DOHH2 (cell line): ENCODE results near the gene APOO.

Experiments used
- H3F3A ChIP-seq: fragments of 200-600 bp; sonication (generic), shearing (Covaris generic); 2 replicates; pipeline ENCODE4 v1.6.0; 2016; ENCODE audit warnings: antibody characterized with exemption, mild to moderate bottlenecking; ENCODE audit not compliant: control insufficient read depth, insufficient read depth
- H3K27ac ChIP-seq: fragments of 200-600 bp; sonication (generic); 2 replicates; pipeline ENCODE4 v1.5.1; 2014; ENCODE audit warnings: low read depth, mild to moderate bottlenecking, low read length, moderate library complexity
- H3K27me3 ChIP-seq: fragments of 200-600 bp; sonication (generic); 2 replicates; pipeline ENCODE4 v1.6.1; 2014; ENCODE audit warnings: mild to moderate bottlenecking, low read length, mixed read lengths; ENCODE audit not compliant: control insufficient read depth
- H3K36me3 ChIP-seq: fragments of 200-600 bp; sonication (generic); 2 replicates; pipeline ENCODE4 v1.6.1; 2014; ENCODE audit warnings: mild to moderate bottlenecking, low read length, moderate library complexity, mixed read lengths; ENCODE audit not compliant: control insufficient read depth
- H3K4me1 ChIP-seq: fragments of 200-600 bp; sonication (generic); 2 replicates; pipeline ENCODE4 v1.6.1; 2014; ENCODE audit warnings: mild to moderate bottlenecking, low read length, mixed read lengths; ENCODE audit not compliant: control insufficient read depth
- H3K4me2 ChIP-seq: fragments of 200-600 bp; sonication (generic); 2 replicates; pipeline ENCODE4 v1.6.0; 2014; ENCODE audit warnings: mild to moderate bottlenecking, low read length, moderate library complexity
- H3K4me3 ChIP-seq: fragments of 200-600 bp; sonication (generic); 2 replicates; pipeline ENCODE4 v1.5.1; 2014; ENCODE audit warnings: mild to moderate bottlenecking, low read length, mixed read lengths
- H3K79me2 ChIP-seq: fragments of 200-600 bp; sonication (generic); 2 replicates; pipeline ENCODE4 v1.6.1; 2014; ENCODE audit warnings: mild to moderate bottlenecking, low read length, mixed read lengths; ENCODE audit not compliant: control insufficient read depth
- H3K9me2 ChIP-seq: fragments of 200-600 bp; sonication (generic); replicated peaks from 2 replicates; pipeline ENCODE4 v1.6.1; 2014; ENCODE audit warnings: mild to moderate bottlenecking, low read length, mixed read lengths; ENCODE audit not compliant: control insufficient read depth
- H3K9me3 ChIP-seq: fragments of 200-600 bp; sonication (generic); 2 replicates; pipeline ENCODE4 v1.6.1; 2014; ENCODE audit warnings: antibody characterized with exemption, low read length, mixed read lengths; ENCODE audit not compliant: control insufficient read depth, insufficient read depth
- H4K20me1 ChIP-seq: fragments of 200-600 bp; sonication (generic); 2 replicates; pipeline ENCODE4 v1.6.0; 2014; ENCODE audit warnings: low read depth, mild to moderate bottlenecking, antibody characterized with exemption, low read length, moderate library complexity; ENCODE audit not compliant: control insufficient read depth, insufficient read depth
- EZH2phosphoT487 ChIP-seq: fragments of 200-600 bp; sonication (generic); IDR thresholded peaks from 2 replicates; pipeline ENCODE4 v1.6.1; 2017; ENCODE audit warnings: borderline replicate concordance, mild to moderate bottlenecking, antibody characterized with exemption, low read length, moderate library complexity, mixed read lengths
- TF ChIP-seq, protein P1 (sequence below): fragments of 200-600 bp; sonication (generic); IDR thresholded peaks from one replicate; pipeline ENCODE4 v1.5.1; 2014; ENCODE audit warnings: antibody characterized with exemption, mild to moderate bottlenecking, low read depth, low read length; ENCODE audit not compliant: poor library complexity, severe bottlenecking

APOO gene

DNA sequence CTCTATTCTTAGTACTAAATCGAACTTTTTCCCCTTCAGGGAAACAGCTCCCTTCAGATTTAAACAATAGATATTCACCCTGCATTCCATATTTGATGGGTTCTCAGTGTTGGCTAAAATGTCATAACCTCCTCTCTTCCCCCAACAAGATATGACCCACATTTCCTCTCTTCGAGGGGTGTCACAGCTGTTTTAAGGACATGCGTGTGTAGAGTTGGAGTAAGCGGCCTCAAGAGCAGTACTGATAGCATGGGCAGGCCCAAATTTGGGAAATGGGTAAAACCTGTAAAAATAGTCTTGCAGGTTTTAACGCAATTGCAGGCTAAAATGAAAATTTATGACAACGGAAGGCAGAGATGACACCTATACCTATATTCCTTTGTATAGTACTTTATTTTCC lies 96.1 kb downstream of the APOO start:
- H3K9me2 ChIP-seq, result no peaks in the 10 kb centered on the region
- no peak for TF ChIP-seq EZH2phosphoT487
- TF ChIP-seq, protein P1, sequence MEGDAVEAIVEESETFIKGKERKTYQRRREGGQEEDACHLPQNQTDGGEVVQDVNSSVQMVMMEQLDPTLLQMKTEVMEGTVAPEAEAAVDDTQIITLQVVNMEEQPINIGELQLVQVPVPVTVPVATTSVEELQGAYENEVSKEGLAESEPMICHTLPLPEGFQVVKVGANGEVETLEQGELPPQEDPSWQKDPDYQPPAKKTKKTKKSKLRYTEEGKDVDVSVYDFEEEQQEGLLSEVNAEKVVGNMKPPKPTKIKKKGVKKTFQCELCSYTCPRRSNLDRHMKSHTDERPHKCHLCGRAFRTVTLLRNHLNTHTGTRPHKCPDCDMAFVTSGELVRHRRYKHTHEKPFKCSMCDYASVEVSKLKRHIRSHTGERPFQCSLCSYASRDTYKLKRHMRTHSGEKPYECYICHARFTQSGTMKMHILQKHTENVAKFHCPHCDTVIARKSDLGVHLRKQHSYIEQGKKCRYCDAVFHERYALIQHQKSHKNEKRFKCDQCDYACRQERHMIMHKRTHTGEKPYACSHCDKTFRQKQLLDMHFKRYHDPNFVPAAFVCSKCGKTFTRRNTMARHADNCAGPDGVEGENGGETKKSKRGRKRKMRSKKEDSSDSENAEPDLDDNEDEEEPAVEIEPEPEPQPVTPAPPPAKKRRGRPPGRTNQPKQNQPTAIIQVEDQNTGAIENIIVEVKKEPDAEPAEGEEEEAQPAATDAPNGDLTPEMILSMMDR, result no peak
- no peaks in the 10 kb centered on the region for H3K9me3 ChIP-seq
- no peaks in the 10 kb centered on the region for H3K27me3 ChIP-seq
- H3F3A ChIP-seq, result no peaks in the 10 kb centered on the region; the same call in 1 of the 2 replicates
- H3K4me3 ChIP-seq, result peak overlapping the region; percentile 45
- H3K27ac ChIP-seq, result no peak overlapping the region
- H3K4me1 ChIP-seq, result peaks cover 29% of the 10 kb centered on the region
- no peaks in the 10 kb centered on the region for H4K20me1 ChIP-seq
- no peaks in the 10 kb centered on the region for H3K36me3 ChIP-seq
- no peaks in the 10 kb centered on the region for H3K79me2 ChIP-seq
- peak overlapping the region; percentile 67 for H3K4me2 ChIP-seq

DNA sequence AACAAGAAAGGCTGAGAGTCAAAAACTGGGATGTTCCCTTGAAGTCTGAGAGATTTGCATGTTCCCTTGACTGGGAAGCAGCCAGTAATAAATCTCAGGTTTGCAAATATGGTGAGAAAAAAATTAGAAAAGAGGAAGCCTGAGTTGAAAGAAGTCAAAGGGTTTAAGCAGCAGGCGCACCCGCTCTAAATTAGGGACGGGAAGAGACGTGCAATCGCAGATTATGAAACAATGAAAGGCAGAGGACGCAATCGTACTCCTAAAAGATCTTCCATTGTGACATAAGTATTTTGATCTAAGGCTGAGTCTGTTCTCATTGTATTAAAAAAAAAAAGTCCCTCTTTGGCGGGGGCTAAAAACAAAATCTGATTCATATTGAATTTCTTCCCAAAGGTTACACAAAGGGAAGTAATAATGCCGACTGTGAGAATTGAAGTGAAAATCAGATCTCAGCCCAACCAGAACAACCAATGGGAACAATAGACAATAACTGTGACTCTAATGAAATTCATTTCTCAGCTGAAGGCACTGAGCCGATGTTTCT lies 96.6 kb downstream of the APOO start:
- Histone ChIP-seq H3K27me3 (no peaks in the 10 kb centered on the region), H3K4me3 (peak overlapping the region; percentile 45), H3K4me2 (peak overlapping the region; percentile 67)

DNA sequence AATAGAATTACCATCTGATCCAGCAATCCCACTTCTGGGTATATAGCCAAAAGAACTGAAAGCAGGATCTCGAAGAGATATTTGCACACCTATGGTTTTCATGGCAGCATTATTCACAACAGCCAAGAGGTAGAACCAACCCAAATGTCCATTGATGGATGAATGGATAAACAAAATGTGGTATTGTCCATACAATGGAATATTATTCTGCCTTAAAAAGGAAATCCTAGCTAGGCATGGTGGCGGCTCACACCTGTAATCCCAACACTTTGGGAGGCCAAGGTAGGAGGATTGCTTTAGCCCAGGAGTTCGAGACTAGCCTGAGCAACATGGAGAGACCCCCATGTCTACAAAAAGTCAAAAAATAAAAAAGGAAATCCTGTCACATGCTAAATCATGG lies 97.5 kb downstream of the APOO start:
- TF ChIP-seq EZH2phosphoT487, result no peak
- TF ChIP-seq, protein P1, result no peak
- Histone ChIP-seq H3K4me3 (no peak overlapping the region), H3K27ac (no peak overlapping the region)

More for the DNA sequence above, 96.6 kb downstream of the APOO start:
- Histone ChIP-seq H3K36me3 (no peaks in the 10 kb centered on the region), H3K9me3 (no peaks in the 10 kb centered on the region), H3K4me1 (peaks cover 29% of the 10 kb centered on the region), H3F3A (no peaks in the 10 kb centered on the region; the same call in 1 of the 2 replicates), H4K20me1 (no peaks in the 10 kb centered on the region), H3K79me2 (no peaks in the 10 kb centered on the region), H3K9me2 (no peaks in the 10 kb centered on the region), H3K27ac (no peak overlapping the region)
- TF ChIP-seq, protein P1, result no peak
- no peak for TF ChIP-seq EZH2phosphoT487

More for the DNA sequence above, 97.5 kb downstream of the APOO start:
- Histone ChIP-seq H4K20me1 (no peaks in the 10 kb centered on the region), H3K79me2 (no peaks in the 10 kb centered on the region), H3K27me3 (no peaks in the 10 kb centered on the region), H3K9me2 (no peaks in the 10 kb centered on the region), H3F3A (no peaks in the 10 kb centered on the region; the same call in 1 of the 2 replicates), H3K4me1 (peaks cover 29% of the 10 kb centered on the region), H3K36me3 (no peaks in the 10 kb centered on the region), H3K4me2 (peak overlapping the region; percentile 67), H3K9me3 (no peaks in the 10 kb centered on the region)
